ENCODE results near the gene TUBA1C. TPM values are rescaled to one million over a fixed set of nuclear protein-coding genes. Genes with fewer than 3 reads are reported as not detected.
"Not testable (repeated sequence)": the region's sequence is repeated elsewhere in the genome, so short reads cannot be mapped to it uniquely, and the experiment has no call there.

The TUBA1C gene
- total RNA-seq, 1 experiment from 2014 or later = 1,559 TPM

DNA sequence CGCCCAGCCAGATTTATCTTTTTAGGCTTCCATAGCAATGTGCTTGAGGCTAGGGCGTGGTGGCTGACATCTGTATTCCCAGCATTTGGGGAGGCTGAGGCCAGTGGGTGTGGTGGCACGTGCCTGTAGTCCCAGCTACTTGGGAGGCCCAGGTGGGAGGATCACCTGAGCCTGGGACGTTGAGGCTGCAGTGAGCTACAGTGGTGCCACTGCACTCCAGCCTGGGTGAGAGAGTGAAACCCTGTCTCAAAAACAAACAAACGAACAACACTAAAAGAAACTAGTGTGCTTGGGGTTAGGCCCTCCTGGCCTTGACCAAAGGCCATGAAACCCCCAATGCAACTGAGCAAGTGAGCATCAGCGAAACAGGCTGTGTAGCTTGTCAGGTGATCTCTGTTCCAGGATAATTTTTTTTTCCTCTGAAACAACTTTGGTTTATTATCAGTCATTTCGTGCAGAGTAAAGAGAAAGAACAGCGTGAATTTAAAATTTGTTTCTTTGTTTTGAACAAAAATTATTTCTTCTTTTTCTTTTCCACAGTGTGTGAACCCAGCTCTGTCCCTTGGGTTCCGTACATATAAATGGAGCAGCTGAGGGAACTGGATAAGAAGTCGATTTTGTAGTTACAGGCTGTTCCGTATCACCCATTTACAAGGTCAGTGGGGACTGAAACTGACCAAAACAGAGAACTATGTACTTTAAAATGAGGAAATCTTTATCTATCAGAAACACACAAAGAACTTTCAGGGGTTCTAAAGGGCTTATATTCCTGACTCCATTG, 8.8 kb upstream of the TUBA1C start:
- DNase-seq (ENCODE audit: low spot score) = no peak

DNA sequence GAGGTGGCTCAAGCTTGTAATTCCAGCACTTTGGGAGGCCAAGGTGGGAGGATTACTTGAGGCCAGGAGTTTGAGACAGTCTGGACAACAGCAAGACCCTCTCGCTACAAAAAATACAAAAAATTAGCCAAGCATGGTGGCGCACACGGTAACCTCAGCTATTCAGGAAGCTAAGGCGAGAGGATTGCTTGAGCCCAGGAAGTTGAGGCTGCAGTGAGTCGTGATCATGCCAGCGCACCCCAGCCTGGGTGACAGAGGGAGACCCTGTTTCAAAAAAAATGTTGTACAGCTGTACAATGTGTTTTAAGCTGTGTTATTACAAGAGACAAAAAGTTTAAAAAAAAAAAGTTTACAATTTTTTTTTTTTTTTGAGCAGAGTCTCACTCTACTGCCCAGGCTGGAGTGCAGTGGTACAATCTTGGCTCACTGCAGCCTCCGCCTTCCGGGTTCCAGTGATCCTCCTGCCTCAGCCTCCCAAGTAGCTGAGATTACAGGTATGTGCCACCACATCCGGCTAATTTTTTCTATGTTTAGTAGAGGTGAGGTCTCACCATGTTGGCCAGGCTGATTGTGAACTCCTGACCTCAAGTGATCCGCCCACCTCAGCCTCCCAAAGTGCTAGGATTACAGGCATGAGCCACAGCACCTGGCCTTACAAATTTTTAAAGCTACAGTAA, 7.2 kb upstream of the TUBA1C start:
- DNase-seq (ENCODE audit: low spot score) = not testable (repeated sequence)

DNA sequence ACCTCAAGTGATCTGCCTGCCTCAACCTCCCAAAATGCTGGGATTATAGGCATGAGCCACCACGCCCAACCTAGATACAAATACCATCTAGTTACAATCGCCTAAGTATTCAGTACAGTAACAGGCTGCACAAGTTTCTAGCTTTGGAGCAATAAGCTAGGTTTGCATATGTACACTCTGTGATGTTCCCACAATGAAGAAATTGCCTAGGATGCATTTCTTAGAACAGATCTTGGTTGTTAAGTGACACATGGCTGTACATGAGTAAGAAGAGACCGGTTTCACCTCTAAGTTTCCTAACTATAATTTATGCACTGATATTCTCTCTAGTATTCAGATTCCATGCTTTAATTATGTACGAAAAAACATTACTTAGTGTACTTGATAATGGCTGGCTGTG, 5.4 kb upstream of the TUBA1C start:
- DNase-seq (ENCODE audit: low spot score) = no peak

DNA sequence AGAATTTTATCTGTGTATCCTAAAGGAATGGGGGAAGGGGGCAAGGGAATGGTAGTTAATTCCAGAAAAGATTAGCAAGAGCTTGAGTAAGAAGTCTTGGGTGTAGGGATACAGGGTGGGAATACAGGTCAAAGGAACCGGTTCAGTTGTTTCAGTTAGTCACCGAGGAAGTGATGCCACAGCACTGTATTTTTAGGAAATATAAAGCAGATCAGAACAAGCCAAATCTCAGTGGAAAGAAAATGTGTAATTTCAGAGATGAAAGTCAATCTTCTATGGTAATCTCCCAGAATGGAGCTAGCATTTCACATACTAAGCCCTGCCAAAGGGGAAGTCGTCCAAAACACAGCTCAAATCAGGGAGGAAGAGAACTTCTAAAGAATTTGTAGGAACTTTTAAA, 4.7 kb upstream of the TUBA1C start:
- DNase-seq (ENCODE audit: low spot score) = no peak

DNA sequence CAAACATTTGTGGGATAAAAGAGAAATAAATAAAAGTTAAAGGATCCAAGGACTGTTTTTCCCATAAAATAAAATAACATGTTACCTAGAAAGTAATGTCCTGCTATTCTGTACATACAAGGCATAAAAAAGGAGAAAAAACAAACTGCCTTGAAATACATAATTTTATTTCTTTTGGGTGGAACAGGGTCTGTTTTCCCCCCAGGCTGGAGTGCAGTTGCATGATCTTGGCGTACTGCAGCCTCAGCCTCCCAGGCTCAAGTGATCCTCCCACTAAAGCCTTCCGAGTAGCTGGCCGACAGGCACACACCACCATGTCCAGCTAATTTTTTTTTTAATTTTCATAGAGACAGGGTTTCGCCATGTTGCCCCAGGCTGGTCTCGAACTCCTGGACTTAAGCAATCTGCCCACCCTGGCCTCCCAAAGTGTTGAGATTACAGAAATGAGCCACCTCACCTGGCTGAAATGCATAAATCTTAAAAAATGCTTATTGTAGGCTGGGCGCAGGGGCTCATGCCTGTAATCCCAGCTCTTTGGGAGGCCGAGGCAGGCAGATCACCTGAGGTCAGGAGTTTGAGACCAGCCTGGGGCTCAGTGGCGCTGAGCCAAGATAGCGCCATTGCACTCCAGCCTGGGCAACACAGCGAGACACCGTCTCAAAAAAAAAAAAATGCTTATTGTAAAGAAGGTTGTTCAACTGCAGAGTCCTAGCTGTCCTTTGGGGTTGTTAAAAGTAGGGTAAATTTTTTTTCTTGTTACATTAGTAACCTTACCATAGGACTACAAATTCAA, 4.1 kb upstream of the TUBA1C start:
- DNase-seq (ENCODE audit: low spot score) = no peak

DNA sequence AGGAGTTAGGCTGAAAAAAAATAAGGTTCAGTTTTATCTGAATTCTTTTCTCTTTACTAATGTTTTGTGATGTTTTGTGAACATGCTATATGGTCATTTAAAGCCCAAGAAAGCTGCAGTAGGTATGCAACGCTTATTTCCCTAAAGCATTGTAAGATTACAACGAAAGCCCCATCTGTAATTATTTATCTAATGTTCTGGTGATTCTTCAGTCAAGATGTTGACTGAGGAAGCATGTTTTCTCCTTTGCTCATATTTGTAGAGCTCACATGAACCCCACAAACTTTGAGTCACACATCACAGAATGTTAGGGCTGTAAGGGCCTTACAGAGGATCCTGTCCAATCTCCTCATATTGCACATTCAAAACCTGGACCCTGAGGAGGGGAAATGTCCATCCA, 3.2 kb upstream of the TUBA1C start:
- DNase-seq (ENCODE audit: low spot score) = no peak

DNA sequence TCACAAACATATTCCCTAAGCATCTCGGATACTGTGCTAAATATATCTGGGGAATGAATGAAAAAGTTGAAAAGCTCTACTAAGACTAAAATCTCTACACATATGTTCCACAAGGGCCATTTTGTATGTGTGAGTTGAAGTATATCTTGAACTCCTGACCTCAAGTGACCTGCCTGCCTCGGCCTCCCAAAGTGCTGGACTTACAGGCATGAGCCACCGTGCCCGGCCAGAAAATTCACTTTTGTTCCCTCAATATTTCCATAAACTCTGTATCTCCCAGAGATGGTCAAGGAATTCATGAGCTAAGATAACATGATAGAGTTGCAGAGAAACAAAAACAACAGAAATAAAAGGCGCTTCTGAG, 1.5 kb upstream of the TUBA1C start:
- DNase-seq (ENCODE audit: low spot score) = no peak

DNA sequence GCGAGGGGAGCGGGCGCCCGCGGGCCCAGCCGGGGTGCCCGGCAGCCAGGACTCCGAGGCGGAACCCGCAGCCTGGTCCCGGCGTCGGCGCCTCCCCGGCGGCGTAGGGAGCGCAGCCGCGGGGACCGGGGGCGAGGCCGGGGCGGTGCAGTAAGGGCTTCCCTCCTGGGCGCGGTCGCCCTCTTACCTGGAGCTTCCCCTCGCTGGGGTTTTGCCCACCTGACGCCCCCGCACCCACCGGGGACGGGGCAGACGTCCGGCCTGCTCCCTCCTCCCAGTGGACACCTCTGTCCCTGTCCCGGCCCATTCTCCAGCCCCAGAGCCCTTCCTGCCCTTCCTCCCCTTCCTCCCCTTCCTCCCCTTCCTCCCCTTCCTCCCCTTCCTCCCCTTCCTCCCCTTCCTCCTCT, 413 bp upstream of the TUBA1C start:
- no peak for DNase-seq (ENCODE audit: low spot score)

DNA sequence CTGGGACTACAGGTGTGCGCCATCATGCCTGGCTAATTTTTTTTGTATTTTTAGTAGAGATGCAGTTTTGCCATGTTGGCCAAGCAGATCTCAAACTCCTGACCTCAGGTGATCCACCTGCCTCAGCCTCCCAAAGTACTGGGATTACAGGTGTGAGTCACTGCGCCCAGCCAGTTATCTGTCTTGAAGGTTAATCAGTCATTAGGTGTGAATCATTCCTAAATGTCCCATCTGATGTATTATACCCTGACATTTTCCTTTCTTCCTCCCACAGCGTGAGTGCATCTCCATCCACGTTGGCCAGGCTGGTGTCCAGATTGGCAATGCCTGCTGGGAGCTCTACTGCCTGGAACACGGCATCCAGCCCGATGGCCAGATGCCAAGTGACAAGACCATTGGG, 4.3 kb downstream of the TUBA1C start:
- DNase-seq (ENCODE audit: low spot score) = not testable (repeated sequence)

DNA sequence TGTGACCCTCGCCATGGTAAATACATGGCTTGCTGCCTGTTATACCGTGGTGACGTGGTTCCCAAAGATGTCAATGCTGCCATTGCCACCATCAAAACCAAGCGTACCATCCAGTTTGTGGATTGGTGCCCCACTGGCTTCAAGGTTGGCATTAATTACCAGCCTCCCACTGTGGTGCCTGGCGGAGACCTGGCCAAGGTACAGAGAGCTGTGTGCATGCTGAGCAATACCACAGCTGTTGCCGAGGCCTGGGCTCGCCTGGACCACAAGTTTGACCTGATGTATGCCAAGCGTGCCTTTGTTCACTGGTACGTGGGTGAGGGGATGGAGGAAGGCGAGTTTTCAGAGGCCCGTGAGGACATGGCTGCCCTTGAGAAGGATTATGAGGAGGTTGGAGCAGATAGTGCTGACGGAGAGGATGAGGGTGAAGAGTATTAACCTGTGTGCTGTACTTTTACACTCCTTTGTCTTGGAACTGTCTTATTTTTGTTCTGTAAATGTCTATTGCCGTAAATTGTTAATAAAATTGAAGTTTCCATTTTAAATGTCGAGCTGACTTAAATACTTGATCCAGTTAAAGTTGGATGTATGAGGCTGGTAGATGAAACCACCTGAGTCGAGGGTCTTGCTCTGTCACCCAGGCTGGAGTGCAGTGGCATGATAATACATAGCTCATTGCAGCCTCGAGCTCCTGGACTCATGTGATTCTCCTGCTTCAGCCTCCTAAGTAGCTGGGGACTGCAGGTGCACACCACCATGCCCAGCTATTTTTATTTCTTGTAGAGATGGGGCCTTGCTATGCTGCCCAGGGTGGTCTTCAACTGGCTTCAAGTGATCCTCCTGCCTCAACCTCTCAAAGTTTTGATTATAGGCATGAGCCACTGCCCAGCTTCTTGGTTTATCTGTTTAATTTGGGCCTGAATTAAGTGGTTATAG, 8.2 kb downstream of the TUBA1C start:
- DNase-seq (ENCODE audit: low spot score) = no peak

DNA sequence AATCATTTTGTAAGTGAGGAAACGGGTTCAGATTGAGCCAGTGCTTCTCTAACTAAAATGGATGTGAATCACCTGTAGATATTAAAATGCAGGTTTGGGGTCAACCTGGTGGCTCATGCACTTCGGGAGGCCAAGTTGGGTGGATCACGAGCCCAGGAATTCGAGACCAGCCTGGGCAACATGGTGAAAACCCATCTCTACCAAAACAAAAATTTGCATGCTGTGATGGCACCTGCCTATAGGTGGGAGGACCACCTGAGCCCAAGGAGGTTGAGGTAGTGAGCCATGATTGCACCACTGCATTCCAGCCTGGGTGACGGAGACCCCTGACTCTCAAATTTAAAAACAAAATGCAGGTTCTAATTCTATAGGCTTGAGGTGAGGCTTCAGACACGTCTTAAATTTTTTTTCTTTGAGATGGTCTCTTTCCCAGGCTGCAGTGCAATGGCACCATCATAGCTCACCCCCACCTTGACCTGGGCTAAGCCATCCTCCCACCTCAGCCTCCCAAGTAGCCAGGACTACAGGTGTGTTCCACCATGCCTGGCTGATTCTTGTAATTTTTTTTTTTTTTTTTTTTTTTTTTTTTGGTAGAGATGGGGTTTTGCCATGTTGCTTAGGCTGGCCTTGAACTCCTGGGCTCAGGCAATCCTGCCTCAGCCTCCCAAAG, 9.0 kb downstream of the TUBA1C start:
- no peak for DNase-seq (ENCODE audit: low spot score)

DNA sequence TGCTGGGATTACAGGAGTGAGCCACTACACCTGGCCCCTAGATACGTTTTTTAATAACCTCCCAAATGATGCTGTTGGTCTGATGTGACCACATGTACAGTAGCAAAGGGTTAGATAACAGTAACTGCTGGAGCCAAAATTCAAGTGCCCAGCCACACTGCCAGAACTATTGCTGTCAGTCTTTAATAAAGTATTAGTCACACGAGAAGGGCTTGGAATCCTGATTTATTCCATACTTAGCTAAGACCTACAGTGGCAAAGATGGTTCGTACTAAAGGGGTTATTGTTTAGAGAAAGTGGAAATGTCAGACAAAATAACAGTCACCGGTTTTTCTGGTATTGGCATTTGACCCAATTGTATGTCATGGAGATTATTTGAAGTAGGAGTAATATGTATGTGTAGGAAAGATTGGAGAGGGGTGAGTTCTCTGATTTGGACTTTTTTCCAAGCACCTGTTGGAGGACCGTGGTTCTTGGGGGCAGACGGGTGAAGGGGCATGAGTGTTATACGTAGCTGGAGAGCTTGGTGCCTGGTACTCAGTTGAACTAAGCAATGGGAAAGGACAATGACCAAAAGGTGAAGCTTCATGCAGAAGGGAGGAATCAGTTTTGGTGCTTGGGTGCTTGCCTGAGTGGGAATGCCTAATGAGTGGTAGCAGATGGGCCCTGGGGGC, 9.7 kb downstream of the TUBA1C start:
- no peak for DNase-seq (ENCODE audit: low spot score)

DNA sequence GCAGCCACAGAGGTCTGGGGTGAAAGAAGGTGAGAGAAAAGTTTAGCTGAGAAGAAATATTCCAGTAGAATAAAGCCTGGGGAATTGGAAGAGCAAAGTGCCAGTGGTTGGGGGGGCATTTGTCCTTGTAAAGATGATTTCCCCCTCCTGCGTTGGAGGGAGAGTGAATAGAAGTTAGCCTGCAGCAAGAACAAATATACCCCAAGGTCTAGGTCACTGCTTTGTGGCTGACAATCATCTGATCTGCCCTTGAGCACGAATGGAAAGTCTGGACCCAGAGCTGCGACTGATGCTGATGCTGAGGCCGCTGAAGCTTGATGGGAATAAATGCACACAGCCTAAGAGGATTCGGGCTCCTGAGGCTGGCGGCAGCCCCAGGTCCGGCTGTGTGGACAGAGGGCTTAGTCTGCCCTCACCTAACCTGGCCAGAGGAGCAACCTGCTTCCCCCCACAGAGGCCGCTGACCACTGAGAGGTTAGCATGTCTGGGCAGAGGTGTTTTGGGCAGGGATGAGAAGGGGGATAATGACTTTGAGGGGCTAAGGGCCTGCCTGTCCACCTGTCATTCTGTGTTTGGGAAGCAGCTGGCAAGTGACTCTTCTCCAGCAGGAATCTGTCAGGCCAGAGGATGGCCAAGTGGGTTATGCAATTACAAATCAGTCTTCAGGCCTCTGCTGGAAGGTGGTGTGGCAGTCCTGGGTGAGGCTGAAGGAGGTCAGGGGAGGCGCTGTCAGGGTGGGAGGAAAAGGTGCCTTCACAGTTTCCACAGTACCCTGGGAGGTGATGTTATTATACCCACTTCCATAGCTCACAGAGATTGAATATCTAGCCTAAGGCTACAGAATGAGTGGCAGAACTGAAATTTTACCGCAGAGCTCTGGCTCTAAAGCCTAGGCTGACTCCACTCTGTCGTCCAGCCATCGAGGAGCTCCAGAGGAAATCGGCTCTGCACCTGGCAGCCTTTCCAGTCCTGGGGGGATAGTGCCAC, 11.7 kb downstream of the TUBA1C start:
- no peak for DNase-seq (ENCODE audit: low spot score)

DNA sequence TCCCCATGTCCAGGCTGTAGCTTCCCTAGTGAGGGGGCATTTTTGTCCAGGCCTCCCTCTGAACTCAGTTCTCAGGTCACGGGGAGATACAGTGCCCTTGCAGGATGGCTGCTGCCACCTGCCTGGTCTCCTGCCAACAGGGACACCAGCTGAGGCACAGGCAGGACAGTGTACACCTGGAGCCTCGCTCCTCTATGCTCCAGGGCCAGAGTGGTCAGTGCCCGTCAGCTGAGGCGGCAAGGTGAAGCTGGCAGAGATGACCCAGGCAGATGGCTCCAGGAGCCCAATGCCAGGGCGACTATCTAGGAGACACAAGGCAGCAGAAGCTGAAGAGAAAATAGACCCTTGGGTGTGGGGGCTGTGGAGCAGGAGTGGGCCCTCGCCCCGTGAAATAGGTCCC, 12.6 kb downstream of the TUBA1C start:
- no peak for DNase-seq (ENCODE audit: low spot score)

DNA sequence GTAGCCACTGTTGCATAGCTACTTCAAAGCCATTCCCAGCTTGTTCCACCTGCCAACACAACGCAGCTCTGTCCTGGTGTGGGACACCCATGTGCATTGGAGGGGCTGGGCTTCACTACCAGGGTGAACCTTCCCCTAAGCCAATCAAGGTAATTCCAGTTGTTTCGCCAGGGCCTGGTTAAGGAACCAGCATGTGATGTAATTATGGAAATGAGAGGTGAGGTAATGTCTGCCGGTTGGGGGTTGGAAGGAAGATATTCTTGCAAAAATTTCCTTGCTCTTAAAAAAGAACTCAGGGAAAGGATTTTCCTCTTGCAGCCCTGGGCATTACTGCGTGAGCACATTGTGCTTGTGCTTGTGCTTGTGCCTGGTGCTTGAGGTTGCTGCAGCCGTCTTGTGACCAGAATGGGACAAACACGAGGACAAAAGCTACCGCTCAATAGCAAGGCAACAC, 14.9 kb downstream of the TUBA1C start:
- DNase-seq (ENCODE audit: low spot score) = peak; percentile 50

DNA sequence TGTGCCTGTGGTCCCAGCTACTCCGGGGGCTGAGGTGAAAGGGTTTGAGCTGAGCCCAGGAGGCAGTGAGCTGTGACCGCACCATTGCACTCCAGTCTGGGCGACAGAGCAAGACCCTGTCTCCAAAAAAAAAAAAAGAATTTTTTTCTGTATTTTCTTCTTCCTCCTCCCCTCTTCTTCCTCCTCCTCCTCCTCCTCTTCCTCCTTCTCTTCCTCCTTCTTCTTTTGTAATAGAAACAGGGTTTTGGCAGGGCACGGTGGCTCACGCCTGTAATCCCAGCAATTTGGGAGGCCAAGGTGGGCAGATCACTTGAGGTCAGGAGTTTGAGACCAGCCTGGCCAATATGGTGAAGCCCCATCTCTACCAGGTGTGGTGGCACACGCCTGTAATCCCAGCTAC, 15.7 kb downstream of the TUBA1C start:
- DNase-seq (ENCODE audit: low spot score) = not testable (repeated sequence)

DNA sequence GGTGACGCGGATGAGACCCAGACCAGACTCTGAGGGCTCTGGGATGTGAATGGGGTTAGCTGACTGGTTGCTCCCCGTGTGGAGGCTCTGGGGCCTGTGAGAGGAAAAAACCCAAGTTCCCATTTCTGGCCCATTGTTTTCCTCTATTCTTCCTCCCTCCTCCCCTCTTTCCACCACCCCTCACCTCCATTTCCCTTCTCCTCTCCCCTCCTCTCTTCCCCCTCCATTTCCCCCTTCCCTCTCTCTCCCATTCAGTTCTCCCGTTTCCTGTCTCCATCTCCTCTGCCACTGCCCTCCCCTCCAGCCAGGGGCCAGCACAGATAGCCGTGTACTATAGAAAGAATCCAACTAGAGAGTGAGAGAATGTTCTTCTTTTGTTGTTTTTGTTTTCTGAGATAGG, 17.4 kb downstream of the TUBA1C start:
- DNase-seq (ENCODE audit: low spot score) = no peak

DNA sequence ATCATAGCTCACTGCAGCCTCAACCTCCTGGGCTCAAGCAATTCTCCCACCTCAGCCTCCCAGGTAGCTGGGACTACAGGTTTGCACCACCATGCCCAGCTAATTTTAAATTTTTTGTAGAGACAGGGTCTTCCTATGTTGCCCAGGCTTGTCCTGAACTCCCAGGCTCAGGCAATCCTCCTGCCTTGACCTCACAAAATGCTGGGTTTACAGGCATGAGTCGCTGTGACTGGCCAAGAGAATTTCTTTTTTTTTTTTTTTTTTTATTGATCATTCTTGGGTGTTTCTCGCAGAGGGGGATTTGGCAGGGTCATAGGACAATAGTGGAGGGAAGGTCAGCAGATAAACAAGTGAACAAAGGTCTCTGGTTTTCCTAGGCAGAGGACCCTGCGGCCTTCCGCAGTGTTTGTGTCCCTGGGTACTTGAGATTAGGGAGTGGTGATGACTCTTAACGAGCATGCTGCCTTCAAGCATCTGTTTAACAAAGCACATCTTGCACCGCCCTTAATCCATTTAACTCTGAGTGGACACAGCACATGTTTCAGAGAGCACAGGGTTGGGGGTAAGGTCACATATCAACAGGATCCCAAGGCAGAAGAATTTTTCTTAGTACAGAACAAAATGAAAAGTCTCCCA, 18.0 kb downstream of the TUBA1C start:
- DNase-seq (ENCODE audit: low spot score) = not testable (repeated sequence)

Data from H4 (cell line).